ENCODE results near the gene FBXW10. TPM values are rescaled to one million over a fixed set of nuclear protein-coding genes. Genes with fewer than 3 reads are reported as not detected.
"Not testable (repeated sequence)": the region's sequence is repeated elsewhere in the genome, so short reads cannot be mapped to it uniquely, and the experiment has no call there.

Gene FBXW10
- total RNA-seq: under 1 TPM in 1 of 4 donors, not detected in 3; 0.07 TPM

GRCh38 chr17:18743699-18744421 is at the start of gene FBXW10:
FBXW10 (plus strand) TSS chr17:18744054; CDS start chr17:18744245, 191 bp downstream.
- intact Hi-C loops (cut with DNase I; ENCODE audit: low total_unique reads); H3K4me3 ChIP-seq; H3K36me3 ChIP-seq; H3K9me3 ChIP-seq; H3K4me1 ChIP-seq; H3K27ac ChIP-seq; DNase-seq; H3K27me3 ChIP-seq: not testable (repeated sequence)

- H3K27me3 ChIP-seq; DNase-seq; H3K27ac ChIP-seq; H3K4me1 ChIP-seq; H3K4me3 ChIP-seq; H3K36me3 ChIP-seq; H3K9me3 ChIP-seq; intact Hi-C loops (cut with DNase I; ENCODE audit: low total_unique reads): not testable (repeated sequence)
These were observed 48.7 kb upstream of the FBXW10 start for GRCh38 chr17:18695143-18695542.

GRCh38 chr17:18698473-18699103 is 45.3 kb upstream of the FBXW10 start:
- H3K9me3 ChIP-seq; H3K27ac ChIP-seq; DNase-seq; H3K36me3 ChIP-seq; H3K4me1 ChIP-seq; intact Hi-C loops (cut with DNase I; ENCODE audit: low total_unique reads); H3K27me3 ChIP-seq: not testable (repeated sequence)
- peak overlapping the region; percentile 33 to 56 for H3K4me3 ChIP-seq

- DNase-seq, H3K27ac ChIP-seq: not testable (repeated sequence)
These were observed 37.9 kb upstream of the FBXW10 start for GRCh38 chr17:18705955-18706354.

GRCh38 chr17:18708215-18708614 is 35.6 kb upstream of the FBXW10 start:
- intact Hi-C loops (cut with DNase I; ENCODE audit: low total_unique reads); H3K9me3 ChIP-seq; DNase-seq: not testable (repeated sequence)

More at GRCh38 chr17:18705955-18706354, 37.9 kb upstream of the FBXW10 start:
- H3K4me3 ChIP-seq; H3K27me3 ChIP-seq; H3K4me1 ChIP-seq; intact Hi-C loops (cut with DNase I; ENCODE audit: low total_unique reads); H3K9me3 ChIP-seq; H3K36me3 ChIP-seq: not testable (repeated sequence)

GRCh38 chr17:18712354-18712999 is 31.4 kb upstream of the FBXW10 start:
- H3K9me3 ChIP-seq; H3K27me3 ChIP-seq; H3K36me3 ChIP-seq; H3K4me1 ChIP-seq; intact Hi-C loops (cut with DNase I; ENCODE audit: low total_unique reads); H3K4me3 ChIP-seq; H3K27ac ChIP-seq: not testable (repeated sequence)
- peak; percentile 35 to 57 (median 48) for TF ChIP-seq CTCF (IDR thresholded peaks at IDR 0.05)
- peak; percentile 59 to 60 for DNase-seq

More at GRCh38 chr17:18708215-18708614, 35.6 kb upstream of the FBXW10 start:
- not testable (repeated sequence) for H3K27ac ChIP-seq, H3K36me3 ChIP-seq, H3K27me3 ChIP-seq, H3K4me3 ChIP-seq, H3K4me1 ChIP-seq

- DNase-seq; H3K4me3 ChIP-seq; intact Hi-C loops (cut with DNase I; ENCODE audit: low total_unique reads); H3K27ac ChIP-seq; H3K4me1 ChIP-seq; H3K9me3 ChIP-seq; H3K36me3 ChIP-seq; H3K27me3 ChIP-seq: not testable (repeated sequence)
These were observed 25.0 kb upstream of the FBXW10 start for GRCh38 chr17:18718643-18719427.

GRCh38 chr17:18719428-18720110 is 24.3 kb upstream of the FBXW10 start:
- H3K36me3 ChIP-seq; H3K27ac ChIP-seq; intact Hi-C loops (cut with DNase I; ENCODE audit: low total_unique reads); H3K4me3 ChIP-seq; DNase-seq; H3K27me3 ChIP-seq; H3K9me3 ChIP-seq; H3K4me1 ChIP-seq: not testable (repeated sequence)

GRCh38 chr17:18721775-18722547 is 21.9 kb upstream of the FBXW10 start:
- intact Hi-C loops (cut with DNase I; ENCODE audit: low total_unique reads); H3K4me3 ChIP-seq; H3K27me3 ChIP-seq; H3K27ac ChIP-seq; H3K36me3 ChIP-seq; H3K9me3 ChIP-seq; H3K4me1 ChIP-seq; DNase-seq: not testable (repeated sequence)

- DNase-seq; H3K9me3 ChIP-seq; intact Hi-C loops (cut with DNase I; ENCODE audit: low total_unique reads); H3K4me3 ChIP-seq; H3K27me3 ChIP-seq; H3K27ac ChIP-seq; H3K4me1 ChIP-seq; H3K36me3 ChIP-seq: not testable (repeated sequence)
These were observed 21.2 kb upstream of the FBXW10 start for GRCh38 chr17:18722612-18723011.

- not testable (repeated sequence) for H3K4me1 ChIP-seq
These were observed 20.3 kb upstream of the FBXW10 start for GRCh38 chr17:18723509-18723908.

More at GRCh38 chr17:18723509-18723908, 20.3 kb upstream of the FBXW10 start:
- H3K27me3 ChIP-seq; H3K9me3 ChIP-seq; DNase-seq; H3K4me3 ChIP-seq; H3K27ac ChIP-seq; H3K36me3 ChIP-seq; intact Hi-C loops (cut with DNase I; ENCODE audit: low total_unique reads): not testable (repeated sequence)
